Right cardiac atrium (tissue), 5 donors: ENCODE measurements around the gene SUCO. TPM values are rescaled to one million over a fixed set of nuclear protein-coding genes. Genes with fewer than 3 reads are reported as not detected.
"Not testable (repeated sequence)": the region's sequence is repeated elsewhere in the genome, so short reads cannot be mapped to it uniquely, and the experiment has no call there.

Experiments
- ATAC-seq, 2 donors: fragments of 200-7000 bp; cut with Tn5 transposase; one replicate each; pipeline versions ENCODE4 v1.8.0 to v1.9.1; 2020; ENCODE audit warnings: moderate library complexity in 2 of 2, mild to moderate bottlenecking in 1 of 2
- DNase-seq, 3 donors: peaks; one replicate each; pipeline ENCODE4 v3.0.0-alpha.2; 2020
- H3K27ac ChIP-seq: one replicate; pipeline ENCODE4 v1.5.1; 2013; ENCODE audit warnings: mild to moderate bottlenecking, low read length, control low read depth, moderate library complexity
- H3K27me3 ChIP-seq: one replicate; pipeline ENCODE4 v1.6.1; 2013; ENCODE audit not compliant: control insufficient read depth, insufficient read depth
- H3K4me1 ChIP-seq: one replicate; pipeline ENCODE4 v1.6.1; 2013; ENCODE audit warnings: low read length; ENCODE audit not compliant: control insufficient read depth, insufficient read depth
- H3K4me3 ChIP-seq: one replicate; pipeline ENCODE4 v1.5.1; 2013; ENCODE audit warnings: low read length, control low read depth
- H3K9me3 ChIP-seq: one replicate; pipeline ENCODE4 v1.6.1; 2013; ENCODE audit warnings: low read length; ENCODE audit not compliant: control insufficient read depth
- WGBS: extraction: QIAGEN DNeasy Blood & Tissue Kit; methylation state at CpG from one replicate; pipeline ENCODE4 v1.1.7; 2013; 5-methylcytosine and 5-hydroxymethylcytosine counted together
- intact Hi-C, 4 donors: fragments of 100-400 bp; cut with DNase I; formaldehyde crosslinking; loops; one replicate each; pipeline versions ENCODE4 v1.11.0 to v1.14.0; 2022 to 2023
- polyA plus RNA-seq: library from polyadenylated mRNA; stranded (reverse); fragments of 200-250 nt; gene quantifications from one replicate; pipeline ENCODE4 v1.2.3, GENCODE V29; 2013
- total RNA-seq, 4 donors: library from RNA; stranded (reverse); fragmentation: NEBNext Ultra II Directional; extraction: Animal tissue kit (Norgen Biotek cat#: 25700); gene quantifications; one replicate each; pipeline ENCODE4 v1.2.1, GENCODE V29; 2021
- donor health status: healthy with polysubstance abuse.
- donor health status: DM: no; HTN: yes; CAD: no.
- donor health status: DM: no; HTN: no; CAD: no.
- donor health status: DM: no; HTN: yes; CAD: no; lungs with severe emphysema.
- donor health status: DM: yes; HTN: yes; CAD: no.

The SUCO gene
- total and polyA plus RNA-seq, 5 donors: 10.3 to 36.1 (median 31.7) TPM

- Histone ChIP-seq H3K9me3 (no peaks in the 10 kb centered on the region), H3K27ac (no peak overlapping the region), H3K27me3 (no peaks in the 10 kb centered on the region), H3K4me1 (no peaks in the 10 kb centered on the region), H3K4me3 (no peak overlapping the region)
- ATAC-seq: no peak
- 93% methylated on average over 3 of the region's 3 CpGs for WGBS
- intact Hi-C loops: no loop called here
- DNase-seq: no peak
Observed at GRCh38 chr1:172589553-172589952, 56.6 kb downstream of the SUCO start.

GRCh38 chr1:172591429-172591828 is 58.5 kb downstream of the SUCO start:
- H3K4me3 ChIP-seq, intact Hi-C loops, H3K4me1 ChIP-seq, DNase-seq, H3K27me3 ChIP-seq, H3K27ac ChIP-seq, H3K9me3 ChIP-seq, ATAC-seq: not testable (repeated sequence)
- no CpG with 5 or more reads among the region's 1 CpG for WGBS

- H3K27ac ChIP-seq, H3K27me3 ChIP-seq, DNase-seq, ATAC-seq, H3K4me1 ChIP-seq, H3K4me3 ChIP-seq, H3K9me3 ChIP-seq, intact Hi-C loops: not testable (repeated sequence)
- WGBS: 96% methylated on average over 4 of the region's 4 CpGs
Observed at GRCh38 chr1:172595066-172595465, 62.1 kb downstream of the SUCO start.

- H3K4me1 ChIP-seq, ATAC-seq, DNase-seq, H3K9me3 ChIP-seq, H3K27ac ChIP-seq, H3K27me3 ChIP-seq, intact Hi-C loops, H3K4me3 ChIP-seq: not testable (repeated sequence)
- 90% methylated on average over 10 of the region's 10 CpGs for WGBS
Observed at GRCh38 chr1:172596782-172597181, 63.8 kb downstream of the SUCO start.

- Histone ChIP-seq H3K9me3 (no peaks in the 10 kb centered on the region), H3K4me1 (no peaks in the 10 kb centered on the region), H3K27ac (no peak overlapping the region), H3K27me3 (no peaks in the 10 kb centered on the region), H3K4me3 (no peak overlapping the region)
- 94% methylated on average over 3 of the region's 3 CpGs for WGBS
- ATAC-seq (no peak), DNase-seq (no peak)
- intact Hi-C loops: no loop called here
Observed at GRCh38 chr1:172599912-172600311, 67.0 kb downstream of the SUCO start.

GRCh38 chr1:172600615-172601014 is 67.7 kb downstream of the SUCO start:
- DNase-seq (no peak), ATAC-seq (no peak)
- Histone ChIP-seq H3K27me3 (no peaks in the 10 kb centered on the region), H3K9me3 (no peaks in the 10 kb centered on the region), H3K4me3 (no peak overlapping the region), H3K4me1 (no peaks in the 10 kb centered on the region), H3K27ac (no peak overlapping the region)
- 97% methylated on average over 1 of the region's 1 CpG for WGBS
- intact Hi-C loops: no loop called here

- peak in 1 of 3 donors; percentile 33 for DNase-seq
- Histone ChIP-seq H3K4me3 (no peak overlapping the region), H3K4me1 (no peaks in the 10 kb centered on the region), H3K27ac (no peak overlapping the region), H3K27me3 (no peaks in the 10 kb centered on the region), H3K9me3 (no peaks in the 10 kb centered on the region)
- intact Hi-C loops: no loop called here
- ATAC-seq: no peak
- WGBS: 98% methylated on average over 6 of the region's 6 CpGs
Observed at GRCh38 chr1:172601046-172601630, 68.2 kb downstream of the SUCO start.

- intact Hi-C loops: no loop called here
- H3K27ac ChIP-seq: no peak overlapping the region
- no peaks in the 10 kb centered on the region for H3K4me1 ChIP-seq
- ATAC-seq (no peak), DNase-seq (no peak)
- no peaks in the 10 kb centered on the region for H3K27me3 ChIP-seq
- no peak overlapping the region for H3K4me3 ChIP-seq
- H3K9me3 ChIP-seq: no peaks in the 10 kb centered on the region
Observed at GRCh38 chr1:172602706-172603105, 69.8 kb downstream of the SUCO start.

GRCh38 chr1:172603816-172604215 is 70.9 kb downstream of the SUCO start:
- no peak overlapping the region for H3K4me3 ChIP-seq
- no peaks in the 10 kb centered on the region for H3K4me1 ChIP-seq
- ATAC-seq: no peak
- H3K27me3 ChIP-seq: no peaks in the 10 kb centered on the region
- no peak for DNase-seq
- intact Hi-C loops: no loop called here
- H3K9me3 ChIP-seq: no peaks in the 10 kb centered on the region
- H3K27ac ChIP-seq: no peak overlapping the region
- WGBS: 96% methylated on average over 4 of the region's 4 CpGs

GRCh38 chr1:172605641-172606040 is 72.7 kb downstream of the SUCO start:
- no peak for DNase-seq
- intact Hi-C loops: loop anchor here in 2 of 4 donors (5.0 kb wide), 1 partner anchor 117 kb away; no protein-coding TSS in a partner anchor
- Histone ChIP-seq H3K4me3 (no peak overlapping the region), H3K4me1 (no peaks in the 10 kb centered on the region), H3K27me3 (no peaks in the 10 kb centered on the region), H3K9me3 (no peaks in the 10 kb centered on the region), H3K27ac (no peak overlapping the region)
- 95% methylated on average over 2 of the region's 2 CpGs for WGBS
- no peak for ATAC-seq

- Histone ChIP-seq H3K4me3 (no peak overlapping the region), H3K4me1 (no peaks in the 10 kb centered on the region), H3K9me3 (no peaks in the 10 kb centered on the region), H3K27ac (no peak overlapping the region), H3K27me3 (no peaks in the 10 kb centered on the region)
- ATAC-seq: no peak
- DNase-seq: no peak
- intact Hi-C loops: loop anchor here in 2 of 4 donors (5.0 kb wide), 1 partner anchor 115 kb away; no protein-coding TSS in a partner anchor
Observed at GRCh38 chr1:172607145-172607544, 74.2 kb downstream of the SUCO start.

GRCh38 chr1:172608098-172608601 is 75.2 kb downstream of the SUCO start:
- H3K4me1 ChIP-seq: no peaks in the 10 kb centered on the region
- DNase-seq (no peak), ATAC-seq (no peak)
- WGBS: 78% methylated on average over 4 of the region's 4 CpGs
- H3K27me3 ChIP-seq: no peaks in the 10 kb centered on the region
- H3K9me3 ChIP-seq: no peaks in the 10 kb centered on the region
- H3K4me3 ChIP-seq: no peak overlapping the region
- intact Hi-C loops: loop anchor here in 2 of 4 donors (5.0 kb wide), 1 partner anchor 114 kb away; no protein-coding TSS in a partner anchor
- no peak overlapping the region for H3K27ac ChIP-seq
